Type B pancreatic cell (in vitro differentiated cells): ENCODE measurements around the gene ARHGEF17. TPM values are rescaled to one million over a fixed set of nuclear protein-coding genes. Genes with fewer than 3 reads are reported as not detected.

ENCODE experiments used
- DNase-seq: peaks from one replicate; pipeline ENCODE4 v3.0.0; 2021; ENCODE audit warnings: mixed read lengths; ENCODE audit not compliant: unreplicated experiment; ENCODE audit errors: extremely low spot score
- H3K27ac Mint-ChIP-seq: 2 replicates; pipeline ENCODE4 v1.8.0; 2021; ENCODE audit warnings: mild to moderate bottlenecking, mixed read lengths
- H3K27me3 Mint-ChIP-seq: 2 replicates; pipeline ENCODE4 v1.8.0; 2021; ENCODE audit warnings: mixed read lengths
- H3K36me3 Mint-ChIP-seq: 2 replicates; pipeline ENCODE4 v1.8.0; 2021; ENCODE audit warnings: mixed read lengths
- H3K4me1 Mint-ChIP-seq: one replicate; pipeline ENCODE4 v1.8.0; 2021; ENCODE audit warnings: mixed read lengths; ENCODE audit not compliant: unreplicated experiment
- H3K4me3 Mint-ChIP-seq: 2 replicates; pipeline ENCODE4 v1.8.0; 2021; ENCODE audit warnings: mild to moderate bottlenecking, mixed read lengths
- H3K9me3 Mint-ChIP-seq: 2 replicates; pipeline ENCODE4 v1.8.0; 2021; ENCODE audit warnings: mixed read lengths
- total RNA-seq: library from RNA; stranded (reverse); gene quantifications from 2 replicates; pipeline ENCODE4 v1.2.1, GENCODE V29; 2021; ENCODE audit warnings: low replicate concordance
- TF ChIP-seq, protein P1 (sequence below): fragments of 200-600 bp; sonication (generic); conservative IDR thresholded peaks from 2 replicates; pipeline ENCODE4 v1.5.0; 2021; ENCODE audit warnings: antibody characterized with exemption, mild to moderate bottlenecking

ARHGEF17 gene
- total RNA-seq, 1 donor from 2014 or later, result 69.7 TPM

DNA sequence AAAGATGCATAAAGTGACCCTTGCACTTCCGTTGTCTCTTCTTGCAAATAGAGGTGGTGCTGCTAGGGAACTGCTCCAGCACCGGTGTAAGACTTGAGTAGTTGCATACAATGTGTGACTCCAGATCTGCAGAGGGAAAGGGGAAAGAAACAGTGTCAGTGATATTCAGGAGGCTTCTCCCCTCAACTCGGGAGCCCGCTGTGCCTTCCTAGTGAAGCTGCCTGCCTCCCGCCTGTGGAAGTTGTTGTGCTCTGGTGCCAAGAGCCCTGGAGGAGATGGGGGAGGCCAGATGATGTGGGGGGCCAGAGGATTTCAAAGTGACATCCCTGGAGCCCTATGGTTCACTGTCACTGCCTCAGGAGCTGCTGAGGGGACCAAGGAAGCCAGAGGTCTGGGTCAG lies 98.5 kb downstream of the ARHGEF17 start:
- no peak overlapping the region for H3K27ac Mint-ChIP-seq
- no peak overlapping the region for H3K4me3 Mint-ChIP-seq
- no peaks in the 10 kb centered on the region for H3K27me3 Mint-ChIP-seq
- no peak for DNase-seq
- TF ChIP-seq, protein P1, sequence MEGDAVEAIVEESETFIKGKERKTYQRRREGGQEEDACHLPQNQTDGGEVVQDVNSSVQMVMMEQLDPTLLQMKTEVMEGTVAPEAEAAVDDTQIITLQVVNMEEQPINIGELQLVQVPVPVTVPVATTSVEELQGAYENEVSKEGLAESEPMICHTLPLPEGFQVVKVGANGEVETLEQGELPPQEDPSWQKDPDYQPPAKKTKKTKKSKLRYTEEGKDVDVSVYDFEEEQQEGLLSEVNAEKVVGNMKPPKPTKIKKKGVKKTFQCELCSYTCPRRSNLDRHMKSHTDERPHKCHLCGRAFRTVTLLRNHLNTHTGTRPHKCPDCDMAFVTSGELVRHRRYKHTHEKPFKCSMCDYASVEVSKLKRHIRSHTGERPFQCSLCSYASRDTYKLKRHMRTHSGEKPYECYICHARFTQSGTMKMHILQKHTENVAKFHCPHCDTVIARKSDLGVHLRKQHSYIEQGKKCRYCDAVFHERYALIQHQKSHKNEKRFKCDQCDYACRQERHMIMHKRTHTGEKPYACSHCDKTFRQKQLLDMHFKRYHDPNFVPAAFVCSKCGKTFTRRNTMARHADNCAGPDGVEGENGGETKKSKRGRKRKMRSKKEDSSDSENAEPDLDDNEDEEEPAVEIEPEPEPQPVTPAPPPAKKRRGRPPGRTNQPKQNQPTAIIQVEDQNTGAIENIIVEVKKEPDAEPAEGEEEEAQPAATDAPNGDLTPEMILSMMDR, result no peak
- peaks cover 5% of the 10 kb centered on the region for H3K4me1 Mint-ChIP-seq
- no peaks in the 10 kb centered on the region for H3K9me3 Mint-ChIP-seq
- peaks cover 19% of the 10 kb centered on the region for H3K36me3 Mint-ChIP-seq

DNA sequence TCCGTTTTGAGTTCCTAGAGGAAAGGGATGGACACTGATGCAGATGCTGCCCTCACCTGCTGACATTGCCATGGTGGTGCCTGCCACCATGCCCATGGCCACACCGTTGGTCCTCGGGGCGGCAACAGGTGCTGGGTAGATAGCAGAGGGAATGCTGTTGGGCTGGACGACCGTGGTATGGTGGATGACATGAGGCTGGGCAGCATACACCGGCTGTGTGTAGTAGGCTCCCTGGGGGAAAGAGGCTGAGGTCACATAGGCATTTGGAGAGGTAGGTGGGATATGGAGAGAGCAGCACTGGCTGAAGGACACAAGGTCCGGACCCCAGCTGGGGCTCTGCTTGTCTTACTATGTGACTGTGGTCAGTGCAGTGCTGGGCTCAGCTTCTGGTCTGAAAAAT lies 101.4 kb downstream of the ARHGEF17 start:
- Mint-ChIP-seq H3K4me3 (no peak overlapping the region), H3K9me3 (no peaks in the 10 kb centered on the region), H3K36me3 (peaks cover 19% of the 10 kb centered on the region), H3K4me1 (no peaks in the 10 kb centered on the region), H3K27me3 (no peaks in the 10 kb centered on the region), H3K27ac (no peak overlapping the region)
- TF ChIP-seq, protein P1, result no peak
- no peak for DNase-seq

DNA sequence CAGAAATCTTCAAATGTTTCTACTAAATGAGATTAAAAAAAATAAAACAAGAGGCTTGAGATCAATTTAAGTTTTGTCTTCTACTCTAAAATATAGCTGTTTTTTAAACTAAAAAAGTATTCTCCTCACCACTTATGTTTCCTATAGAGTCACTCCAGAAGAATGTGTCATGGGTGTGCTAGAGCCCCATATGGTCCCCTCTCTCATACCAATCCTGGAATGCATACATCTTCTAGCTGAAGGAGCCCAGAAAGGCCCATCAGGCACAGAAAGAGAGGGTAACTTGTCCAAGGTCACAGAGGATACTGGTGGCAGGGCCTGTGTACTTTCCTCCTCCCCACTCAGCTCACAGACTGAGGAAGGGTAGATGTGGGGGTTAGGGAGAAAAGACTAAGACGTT lies 102.6 kb downstream of the ARHGEF17 start:
- no peak overlapping the region for H3K27ac Mint-ChIP-seq
- H3K9me3 Mint-ChIP-seq, result no peaks in the 10 kb centered on the region
- H3K27me3 Mint-ChIP-seq, result no peaks in the 10 kb centered on the region
- peaks cover 5% of the 10 kb centered on the region for H3K4me1 Mint-ChIP-seq
- TF ChIP-seq, protein P1, result no peak
- no peak for DNase-seq
- H3K36me3 Mint-ChIP-seq, result peaks cover 19% of the 10 kb centered on the region
- H3K4me3 Mint-ChIP-seq, result no peak overlapping the region

DNA sequence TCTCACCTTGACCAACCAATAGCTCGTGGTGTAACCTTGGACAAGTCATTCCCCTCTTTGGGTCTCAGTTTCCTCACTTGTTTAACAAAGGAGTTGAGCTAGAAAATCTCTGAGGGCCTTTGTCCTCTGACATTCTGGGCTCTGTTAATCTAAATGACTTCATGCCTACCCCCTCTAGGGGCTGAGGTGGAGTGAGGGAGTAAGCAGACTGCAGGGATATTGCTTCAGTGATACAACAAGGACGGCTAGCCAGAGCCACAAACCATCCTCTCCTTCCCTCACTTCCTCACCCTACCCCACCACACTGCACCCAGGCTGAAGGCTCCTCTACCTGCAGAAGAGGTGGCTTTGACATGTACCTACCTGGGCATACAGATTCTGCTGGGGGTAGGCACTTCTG lies 103.0 kb downstream of the ARHGEF17 start:
- Mint-ChIP-seq H3K4me3 (no peak overlapping the region), H3K27me3 (no peaks in the 10 kb centered on the region), H3K4me1 (peaks cover 9% of the 10 kb centered on the region), H3K9me3 (no peaks in the 10 kb centered on the region), H3K36me3 (peaks cover 21% of the 10 kb centered on the region), H3K27ac (no peak overlapping the region)
- DNase-seq, result no peak
- TF ChIP-seq, protein P1, result no peak

DNA sequence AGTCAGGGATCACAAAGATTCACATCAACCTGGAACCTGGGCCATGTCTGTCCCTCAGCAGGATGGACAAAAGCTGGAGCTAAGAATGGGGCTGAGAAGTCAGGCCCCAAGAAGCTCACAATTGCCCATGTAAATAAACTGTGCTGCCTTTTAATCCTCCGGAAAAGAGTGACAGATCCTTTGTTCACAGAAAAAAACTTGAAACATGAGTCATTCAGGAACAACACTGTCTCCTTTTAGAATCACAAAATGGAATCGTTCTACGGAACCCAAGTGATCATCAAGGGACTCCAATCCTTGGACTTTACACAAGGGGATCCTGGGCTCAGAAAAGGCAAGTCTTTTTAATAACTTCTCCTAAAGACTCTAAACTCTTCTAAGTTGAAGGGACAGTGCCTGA lies 104.2 kb downstream of the ARHGEF17 start:
- Mint-ChIP-seq H3K4me3 (no peak overlapping the region), H3K36me3 (peaks cover 23% of the 10 kb centered on the region)
- DNase-seq, result no peak

More for the DNA sequence above, 104.2 kb downstream of the ARHGEF17 start:
- Mint-ChIP-seq H3K27me3 (no peaks in the 10 kb centered on the region), H3K27ac (no peak overlapping the region), H3K4me1 (peaks cover 19% of the 10 kb centered on the region), H3K9me3 (no peaks in the 10 kb centered on the region)
- TF ChIP-seq, protein P1, result no peak
